GM19467 (cell line): ENCODE measurements around the gene ROCK2.
"Not testable (repeated sequence)": the region's sequence is repeated elsewhere in the genome, so short reads cannot be mapped to it uniquely, and the experiment has no call there.

ENCODE experiments used
- ATAC-seq: cut with Tn5 transposase; IDR thresholded peaks from one replicate; pipeline ENCODE4 v1.9.1; 2021; ENCODE audit warnings: mild to moderate bottlenecking, moderate library complexity; ENCODE audit not compliant: unreplicated experiment

The ROCK2 gene

GRCh38 chr2:11241412-11242203, 102.8 kb downstream of the ROCK2 start:
- ATAC-seq = no peak

DNA sequence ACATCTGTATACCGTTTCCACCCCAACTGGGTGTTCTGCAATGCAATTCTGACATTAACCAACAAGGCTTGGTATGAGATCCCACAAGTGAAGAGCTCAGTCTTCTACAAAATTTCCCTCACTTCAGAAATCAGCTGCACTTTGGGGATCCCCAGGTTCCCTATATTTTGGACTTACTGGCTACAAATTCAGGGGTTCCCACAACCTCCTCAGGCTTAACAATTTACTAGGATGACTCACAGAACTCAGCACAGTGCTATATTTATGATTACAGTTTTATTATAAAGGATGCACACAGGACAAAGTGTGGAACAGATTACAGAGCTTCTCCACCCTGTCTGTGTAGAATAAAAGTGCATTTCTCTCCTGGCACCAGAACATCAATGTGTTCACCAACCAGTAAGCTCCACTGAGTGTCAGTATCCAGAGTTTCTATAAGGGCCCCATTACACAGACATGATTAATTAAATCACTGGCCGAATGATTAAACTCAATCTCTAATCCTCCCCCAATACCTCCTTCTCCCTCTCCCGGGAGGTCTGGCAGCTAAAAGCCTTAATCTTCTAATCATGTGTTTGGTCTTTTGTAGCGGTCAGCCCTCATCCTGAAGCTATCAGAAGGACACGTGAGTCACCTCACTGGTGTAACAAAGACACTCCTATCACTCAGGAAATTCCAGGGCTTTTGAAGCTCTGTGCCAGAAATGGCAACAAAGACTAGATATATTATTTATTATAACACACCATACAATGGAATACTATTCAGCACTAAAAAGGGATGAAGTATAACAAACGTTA, 104.6 kb downstream of the ROCK2 start:
- ATAC-seq = no peak

GRCh38 chr2:11239147-11239546, 105.3 kb downstream of the ROCK2 start:
- ATAC-seq = no peak

DNA sequence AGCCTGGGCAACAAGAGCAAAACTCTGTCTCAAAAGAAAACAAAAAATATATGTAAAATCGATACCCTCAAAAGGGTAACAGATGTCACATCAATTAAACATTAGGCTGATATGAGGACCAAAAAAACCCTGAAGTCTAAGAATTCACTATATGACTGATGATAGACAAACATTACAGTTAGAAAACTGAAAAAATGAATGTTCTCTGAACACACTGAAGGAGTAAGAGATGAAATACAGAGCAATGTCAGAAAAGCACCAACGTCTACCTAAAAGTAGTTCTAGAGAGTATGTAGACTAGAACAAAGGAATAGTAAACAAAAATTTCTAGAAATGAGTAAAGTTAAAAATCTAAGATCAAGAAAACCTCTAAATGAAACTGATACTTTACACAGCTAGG, 107.3 kb downstream of the ROCK2 start:
- ATAC-seq = no peak

DNA sequence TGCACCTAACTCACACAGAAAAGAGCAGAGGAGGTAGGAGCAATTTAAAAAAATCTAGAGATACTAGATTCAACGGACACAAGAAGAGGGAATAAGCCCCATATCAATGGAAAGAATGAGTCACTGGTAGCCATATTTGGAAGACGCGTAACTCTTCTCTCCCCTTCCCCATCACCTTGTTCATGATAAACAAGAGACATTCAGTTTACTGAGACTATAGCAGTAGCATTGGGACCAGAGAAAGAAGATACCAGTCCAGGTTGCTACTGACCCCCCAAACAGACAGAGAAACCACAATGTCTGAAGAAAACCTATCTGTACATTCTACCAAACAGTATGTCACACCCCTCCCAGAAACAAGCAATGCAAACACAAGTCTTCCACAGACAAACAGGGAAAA, 108.1 kb downstream of the ROCK2 start:
- no peak for ATAC-seq

DNA sequence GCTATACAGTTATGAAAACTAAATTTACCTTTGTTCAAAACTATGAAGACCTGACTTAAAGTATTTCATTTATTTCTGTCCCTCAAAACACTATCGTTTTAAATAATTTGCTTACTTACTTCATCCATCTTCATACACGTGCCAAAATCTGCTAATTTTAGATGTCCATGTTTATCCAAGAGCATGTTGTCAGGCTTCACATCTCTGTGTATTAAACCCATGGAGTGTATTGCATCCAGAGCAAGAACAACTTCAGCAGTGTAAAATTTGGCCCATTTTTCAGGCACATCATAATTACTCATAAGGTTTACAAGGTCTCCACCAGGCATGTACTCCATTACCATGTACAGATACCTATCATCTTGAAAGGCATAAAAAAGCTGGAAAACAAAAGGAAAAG, 108.9 kb downstream of the ROCK2 start:
- ATAC-seq = no peak

GRCh38 chr2:11234309-11234708, 110.1 kb downstream of the ROCK2 start:
- no peak for ATAC-seq

- not testable (repeated sequence) for ATAC-seq
Observed at GRCh38 chr2:11231193-11231592, 113.2 kb downstream of the ROCK2 start.

DNA sequence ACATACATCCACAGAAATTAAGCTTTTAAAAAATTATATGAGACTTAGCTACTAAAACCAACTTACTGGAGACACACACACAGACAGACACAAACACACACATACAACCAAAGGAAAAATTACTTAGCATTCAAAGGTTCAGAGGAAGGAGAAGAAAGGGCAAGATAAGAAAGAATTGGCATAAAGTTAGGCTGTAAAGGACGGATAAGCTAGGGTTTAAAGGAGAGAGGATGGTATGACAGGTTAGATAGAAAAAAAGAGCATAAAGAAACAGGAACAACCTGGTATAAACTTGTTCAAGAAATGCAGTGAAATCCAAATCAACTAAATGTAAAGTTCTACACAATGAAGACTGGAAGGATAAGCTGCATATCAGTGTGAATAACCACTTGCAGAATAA, 115.7 kb downstream of the ROCK2 start:
- ATAC-seq = no peak

DNA sequence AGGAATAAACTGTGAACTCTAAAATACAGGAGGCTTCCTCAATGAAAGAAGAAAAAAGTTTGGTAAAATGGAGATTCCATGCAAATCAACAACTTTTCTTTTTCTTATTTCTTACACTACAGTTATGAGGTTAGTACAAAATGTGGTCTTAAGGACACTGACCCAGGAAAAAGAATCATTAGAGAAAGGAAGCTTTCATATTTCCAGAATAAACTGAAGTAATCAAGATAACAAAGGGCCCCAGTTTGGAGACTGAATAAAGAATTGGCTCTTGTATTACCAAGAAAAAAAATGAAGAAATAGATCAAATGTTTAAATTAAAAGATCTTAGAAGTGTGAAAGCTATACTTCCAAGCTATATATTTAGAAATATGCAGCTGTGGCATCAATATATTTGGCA, 116.8 kb downstream of the ROCK2 start:
- no peak for ATAC-seq

- ATAC-seq = no peak
Observed at GRCh38 chr2:11224887-11225286, 119.5 kb downstream of the ROCK2 start.

DNA sequence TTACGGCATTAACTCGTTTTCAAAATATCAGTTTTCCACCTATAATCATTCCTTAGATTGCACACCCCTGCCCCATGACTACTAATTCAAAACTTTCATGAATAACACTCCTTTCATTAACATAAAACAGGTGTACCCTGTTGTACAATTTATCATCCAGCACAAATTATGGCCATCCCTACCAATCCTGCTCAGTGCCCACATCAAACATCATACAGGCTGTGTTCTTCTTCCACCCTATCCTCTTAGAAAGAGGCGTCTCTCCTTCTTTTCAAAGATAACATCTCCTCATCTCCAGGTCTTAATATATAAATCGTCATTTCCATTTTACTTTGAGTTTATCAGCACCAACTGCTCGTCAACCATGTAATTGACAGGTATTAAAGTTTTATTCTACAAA, 121.6 kb downstream of the ROCK2 start:
- ATAC-seq = no peak

DNA sequence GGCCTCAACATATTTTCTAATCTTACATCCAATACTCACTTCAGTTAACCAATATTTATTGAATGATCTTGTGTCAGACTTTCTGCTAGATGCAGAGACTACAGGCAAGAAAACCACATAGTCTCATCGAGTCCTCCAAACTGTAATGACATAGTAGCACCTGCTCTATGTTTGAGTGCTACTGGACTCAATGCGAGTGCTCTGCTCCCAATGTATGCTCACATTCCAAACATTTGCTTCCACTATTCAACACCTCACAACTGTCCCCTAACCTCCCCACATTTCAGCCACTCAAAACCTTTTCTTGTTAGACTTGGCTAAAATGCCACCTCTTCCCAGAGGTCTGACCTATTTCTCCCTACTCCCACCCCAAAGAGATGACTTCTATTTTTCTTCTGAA, 124.0 kb downstream of the ROCK2 start:
- ATAC-seq = no peak

DNA sequence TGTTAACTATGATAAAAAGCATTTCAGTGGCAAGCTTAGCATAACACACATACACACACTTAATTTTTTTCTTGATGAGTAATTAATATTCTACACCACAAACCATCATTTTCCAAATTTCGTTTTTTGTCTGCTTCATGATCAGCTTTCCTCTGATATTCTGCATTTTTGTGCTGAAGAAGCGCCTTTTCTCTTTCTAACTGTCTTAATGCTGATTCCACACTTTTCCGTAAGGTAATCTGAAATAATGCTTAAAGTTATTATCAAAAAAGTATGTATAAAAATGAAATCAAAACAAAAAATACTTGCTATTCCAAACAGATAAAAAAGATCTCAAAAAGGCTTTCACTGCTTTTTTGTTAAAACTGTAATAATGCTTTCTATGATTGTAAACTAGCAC, 129.0 kb downstream of the ROCK2 start:
- no peak for ATAC-seq

GRCh38 chr2:11214770-11215169, 129.7 kb downstream of the ROCK2 start:
- no peak for ATAC-seq

- no peak for ATAC-seq
Observed at GRCh38 chr2:11213975-11214374, 130.5 kb downstream of the ROCK2 start.

GRCh38 chr2:11213090-11213638, 131.3 kb downstream of the ROCK2 start:
- no peak for ATAC-seq

DNA sequence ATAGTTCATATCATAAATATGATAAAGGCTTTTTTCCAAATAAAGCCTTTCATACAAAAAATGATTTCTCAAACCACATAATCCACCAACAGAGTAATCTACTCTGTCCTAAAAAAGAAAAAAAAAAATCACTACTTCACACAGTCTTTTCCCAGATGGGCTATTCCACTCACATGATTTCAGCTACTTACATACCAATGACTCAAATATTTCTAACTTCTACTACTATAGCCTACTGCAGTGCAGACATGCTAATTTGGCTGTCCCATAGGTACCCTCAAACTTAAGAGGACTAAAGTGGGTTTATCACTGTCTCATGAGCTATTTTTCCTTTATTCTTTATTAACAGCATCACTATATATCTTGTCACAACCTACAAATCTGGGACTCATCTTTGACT, 131.8 kb downstream of the ROCK2 start:
- no peak for ATAC-seq

- no peak for ATAC-seq
Observed at GRCh38 chr2:11208083-11208482, 136.4 kb downstream of the ROCK2 start.

DNA sequence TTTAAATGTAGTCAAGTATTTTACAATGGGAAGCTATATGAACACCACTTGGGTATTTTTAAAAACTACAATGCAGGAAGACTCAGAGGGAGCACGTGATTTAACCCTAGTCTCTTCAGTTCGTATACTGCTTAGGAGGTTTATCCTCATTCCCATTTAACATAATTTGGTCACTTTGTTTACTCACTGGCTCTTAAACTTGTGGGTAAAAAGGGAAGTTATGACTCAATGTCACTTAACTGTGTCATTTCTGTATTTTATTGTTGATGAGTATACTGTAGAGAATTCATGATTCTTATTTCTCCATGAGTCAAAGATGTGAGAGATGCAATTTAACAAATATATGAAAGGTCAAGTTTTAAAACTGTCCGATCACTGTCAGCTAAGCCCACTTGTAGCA, 141.0 kb downstream of the ROCK2 start:
- no peak for ATAC-seq

DNA sequence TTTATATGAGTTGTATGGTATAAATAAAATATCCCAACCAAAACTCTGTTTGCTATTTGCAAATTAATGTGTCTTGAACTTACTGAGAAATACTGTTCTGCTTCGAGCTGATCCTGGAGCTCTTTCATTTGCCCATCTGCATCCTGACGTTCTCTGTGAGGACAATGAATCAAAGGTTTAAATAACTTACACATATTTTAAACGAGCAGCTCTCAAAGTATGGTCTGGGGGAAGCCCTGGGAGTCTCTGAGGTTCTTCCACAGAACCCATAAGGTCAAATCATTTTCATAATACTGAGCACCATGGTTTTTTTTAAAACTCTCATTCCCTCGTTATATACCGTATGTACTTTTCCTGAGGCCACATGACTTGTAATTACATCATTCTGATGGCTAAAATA, 142.5 kb downstream of the ROCK2 start:
- no peak for ATAC-seq

GRCh38 chr2:11200651-11201050, 143.8 kb downstream of the ROCK2 start:
- no peak for ATAC-seq
